HG03060 (cell line): ENCODE data around the gene KIF26B.
"Not testable (repeated sequence)": the region's sequence is repeated elsewhere in the genome, so short reads cannot be mapped to it uniquely, and the experiment has no call there.

Source experiments
- ATAC-seq: cut with Tn5 transposase; IDR thresholded peaks from one replicate; pipeline ENCODE4 v1.9.1; 2021; ENCODE audit warnings: low read depth, moderate number of reproducible peaks; ENCODE audit not compliant: unreplicated experiment

KIF26B gene

GRCh38 chr1:245154429-245155271 is at the start of gene KIF26B:
Gene KIF26B (plus strand): TSS chr1:245154985. CDS start chr1:245155425, 440 bp downstream.
- ATAC-seq = no peak

- ATAC-seq = no peak
Measured at GRCh38 chr1:245105042-245105441, 49.7 kb upstream of the KIF26B start.

GRCh38 chr1:245105815-245106410 is 48.9 kb upstream of the KIF26B start:
- ATAC-seq = no peak

- no peak for ATAC-seq
Measured at GRCh38 chr1:245107776-245108114, 47.0 kb upstream of the KIF26B start.

GRCh38 chr1:245108246-245108645 is 46.5 kb upstream of the KIF26B start:
- no peak for ATAC-seq

- no peak for ATAC-seq
Measured at GRCh38 chr1:245108909-245109308, 45.9 kb upstream of the KIF26B start.

GRCh38 chr1:245110406-245110805 is 44.4 kb upstream of the KIF26B start:
- no peak for ATAC-seq

- no peak for ATAC-seq
Measured at GRCh38 chr1:245111073-245111472, 43.7 kb upstream of the KIF26B start.

GRCh38 chr1:245113649-245114048 is 41.1 kb upstream of the KIF26B start:
- no peak for ATAC-seq

GRCh38 chr1:245116131-245116530 is 38.7 kb upstream of the KIF26B start:
- ATAC-seq = no peak

- no peak for ATAC-seq
Measured at GRCh38 chr1:245116751-245117150, 38.0 kb upstream of the KIF26B start.

- ATAC-seq = no peak
Measured at GRCh38 chr1:245118066-245118465, 36.7 kb upstream of the KIF26B start.

- ATAC-seq = no peak
Measured at GRCh38 chr1:245118806-245119205, 36.0 kb upstream of the KIF26B start.

GRCh38 chr1:245121523-245121922 is 33.3 kb upstream of the KIF26B start:
- ATAC-seq = no peak

GRCh38 chr1:245124241-245124640 is 30.5 kb upstream of the KIF26B start:
- ATAC-seq = no peak

- no peak for ATAC-seq
Measured at GRCh38 chr1:245124644-245125043, 30.1 kb upstream of the KIF26B start.

GRCh38 chr1:245126530-245126929 is 28.3 kb upstream of the KIF26B start:
- ATAC-seq = no peak

GRCh38 chr1:245128381-245129101 is 26.2 kb upstream of the KIF26B start:
- no peak for ATAC-seq

- ATAC-seq = no peak
Measured at GRCh38 chr1:245129319-245130240, 25.2 kb upstream of the KIF26B start.

GRCh38 chr1:245130281-245131025 is 24.3 kb upstream of the KIF26B start:
- ATAC-seq = not testable (repeated sequence)
